HCT116 (cell line): ENCODE measurements around the gene DNAJB1.

Source experiments
- EZH2 ChIP-seq: fragments of 200-600 bp; sonication (generic); IDR thresholded peaks from 2 replicates; pipeline ENCODE4 v1.6.1; 2017; ENCODE audit warnings: antibody characterized with exemption, mixed run types
- JUND ChIP-seq: IDR thresholded peaks from 2 replicates; pipeline ENCODE4 v1.6.1; 2012
- REST ChIP-seq: IDR thresholded peaks from 2 replicates; pipeline ENCODE4 v1.6.1; 2012; ENCODE audit warnings: low read depth
- TF ChIP-seq, protein P1 (sequence below): IDR thresholded peaks from 2 replicates; pipeline ENCODE4 v1.6.1; 2012
- TF ChIP-seq, protein P2 (sequence below), 3 experiments: fragments of 200-600 bp in 1 of 3; sonication (generic) in 1 of 3; IDR thresholded peaks in 2 of 3; conservative IDR thresholded peaks in 1 of 3; 2 replicates each; pipeline ENCODE4 v1.5.1; 2012 to 2017; ENCODE audit warnings: low read depth in 2 of 3, low read length in 2 of 3, antibody characterized with exemption in 1 of 3, borderline replicate concordance in 1 of 3, control low read depth in 1 of 3, mild to moderate bottlenecking in 1 of 3, mixed read lengths in 1 of 3, mixed run types in 1 of 3, moderate library complexity in 1 of 3; ENCODE audit not compliant: insufficient read depth in 1 of 3

DNA sequence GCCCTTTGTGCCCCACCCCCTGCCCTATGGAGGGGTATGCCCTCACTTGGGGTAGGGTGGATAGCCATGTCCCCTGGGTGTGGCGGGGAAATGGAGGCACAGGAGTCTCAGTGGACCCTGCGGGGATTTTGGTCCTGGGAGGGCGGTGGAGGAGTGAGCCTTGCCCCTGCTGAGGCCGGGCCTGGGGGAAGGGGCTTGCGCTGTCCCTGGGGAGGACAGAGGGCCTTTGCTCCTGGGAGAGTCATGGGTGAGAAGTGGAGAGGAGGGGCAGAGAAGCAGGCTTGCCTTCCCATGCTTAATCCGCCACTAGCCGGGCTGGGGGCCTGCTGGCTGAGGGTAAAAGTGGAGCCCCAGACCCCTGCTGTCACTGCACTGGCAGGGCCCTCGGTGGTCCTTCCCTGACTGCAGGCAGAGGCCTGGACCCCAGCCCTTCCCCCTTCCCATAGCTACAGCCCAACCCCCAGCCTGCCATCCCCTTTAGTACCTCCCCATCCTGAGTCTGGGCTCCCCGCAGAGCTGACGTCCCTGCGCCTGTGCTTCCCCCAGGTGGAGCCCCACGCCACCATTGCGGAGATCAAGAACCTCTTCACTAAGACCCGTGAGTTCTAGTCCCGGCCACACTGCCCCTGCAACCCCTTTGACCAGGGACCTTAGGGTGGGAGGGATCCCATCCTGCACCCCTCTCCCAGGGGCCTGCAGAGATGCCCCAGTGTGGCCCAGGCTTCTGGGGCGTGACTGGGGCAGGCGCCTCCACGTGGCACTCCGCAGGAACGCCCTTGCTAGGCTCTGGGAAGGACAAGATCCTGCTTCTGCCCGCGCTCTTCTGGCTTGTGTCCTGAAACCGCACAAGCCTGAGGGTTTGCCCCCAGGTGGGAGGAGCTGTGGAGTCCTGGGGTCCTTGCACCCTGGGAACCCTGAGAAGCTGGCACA, 44.7 kb upstream of the DNAJB1 start:
- TF ChIP-seq, protein P1, sequence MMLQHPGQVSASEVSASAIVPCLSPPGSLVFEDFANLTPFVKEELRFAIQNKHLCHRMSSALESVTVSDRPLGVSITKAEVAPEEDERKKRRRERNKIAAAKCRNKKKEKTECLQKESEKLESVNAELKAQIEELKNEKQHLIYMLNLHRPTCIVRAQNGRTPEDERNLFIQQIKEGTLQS, result no peak
- no peak for TF ChIP-seq JUND
- no peak for TF ChIP-seq REST
- TF ChIP-seq, protein P2, sequence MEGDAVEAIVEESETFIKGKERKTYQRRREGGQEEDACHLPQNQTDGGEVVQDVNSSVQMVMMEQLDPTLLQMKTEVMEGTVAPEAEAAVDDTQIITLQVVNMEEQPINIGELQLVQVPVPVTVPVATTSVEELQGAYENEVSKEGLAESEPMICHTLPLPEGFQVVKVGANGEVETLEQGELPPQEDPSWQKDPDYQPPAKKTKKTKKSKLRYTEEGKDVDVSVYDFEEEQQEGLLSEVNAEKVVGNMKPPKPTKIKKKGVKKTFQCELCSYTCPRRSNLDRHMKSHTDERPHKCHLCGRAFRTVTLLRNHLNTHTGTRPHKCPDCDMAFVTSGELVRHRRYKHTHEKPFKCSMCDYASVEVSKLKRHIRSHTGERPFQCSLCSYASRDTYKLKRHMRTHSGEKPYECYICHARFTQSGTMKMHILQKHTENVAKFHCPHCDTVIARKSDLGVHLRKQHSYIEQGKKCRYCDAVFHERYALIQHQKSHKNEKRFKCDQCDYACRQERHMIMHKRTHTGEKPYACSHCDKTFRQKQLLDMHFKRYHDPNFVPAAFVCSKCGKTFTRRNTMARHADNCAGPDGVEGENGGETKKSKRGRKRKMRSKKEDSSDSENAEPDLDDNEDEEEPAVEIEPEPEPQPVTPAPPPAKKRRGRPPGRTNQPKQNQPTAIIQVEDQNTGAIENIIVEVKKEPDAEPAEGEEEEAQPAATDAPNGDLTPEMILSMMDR (IDR thresholded peaks at IDR 0.05 in 2 of 3, conservative IDR thresholded peaks at IDR 0.05 in 1 of 3; ENCODE audit: borderline replicate concordance in 1 of 3, insufficient read depth in 1 of 3, low read depth in 2 of 3, low read length in 2 of 3), result no peak
- no peak for TF ChIP-seq EZH2
